Measurements from ENCODE around the gene LNPEP.
"Not testable (repeated sequence)": the region's sequence is repeated elsewhere in the genome, so short reads cannot be mapped to it uniquely, and the experiment has no call there.

LNPEP gene

DNA sequence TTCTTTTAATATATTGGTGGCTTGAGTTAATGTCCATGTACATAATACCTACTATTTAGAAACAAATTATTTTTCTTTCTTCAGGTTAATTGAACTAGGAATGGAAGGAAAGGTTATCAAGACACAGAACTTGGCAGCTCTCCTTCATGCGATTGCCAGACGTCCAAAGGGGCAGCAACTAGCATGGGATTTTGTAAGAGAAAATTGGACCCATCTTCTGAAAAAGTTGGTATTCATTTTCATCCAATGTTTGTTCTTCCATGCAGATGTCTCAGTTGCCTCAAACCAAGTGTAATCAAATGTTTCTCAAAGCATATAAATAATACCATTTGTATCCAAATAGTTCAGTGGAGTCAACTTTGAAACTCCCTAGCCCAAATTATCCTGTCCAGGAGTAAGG lies 22.6 kb upstream of the LNPEP start:
- Histone ChIP-seq H3K36me3 (ENCODE audit: insufficient read depth, low read length) (no peaks in the 10 kb centered on the region), H3K27me3 (ENCODE audit: insufficient read depth, low read length) (no peaks in the 10 kb centered on the region), H3K9me3 (ENCODE audit: low read length) (no peaks in the 10 kb centered on the region), H3K4me3 (ENCODE audit: low read length) (no peak overlapping the region), H3K4me1 (ENCODE audit: insufficient read depth, low read length) (no peaks in the 10 kb centered on the region), H2AFZ (ENCODE audit: low read depth, low read length) (no peak overlapping the region)

- Histone ChIP-seq H3K4me1 (ENCODE audit: insufficient read depth, low read length) (peaks cover 9% of the 10 kb centered on the region), H3K9me3 (ENCODE audit: low read length) (no peaks in the 10 kb centered on the region), H3K27me3 (ENCODE audit: insufficient read depth, low read length) (no peaks in the 10 kb centered on the region), H3K36me3 (ENCODE audit: insufficient read depth, low read length) (no peaks in the 10 kb centered on the region), H3K4me3 (ENCODE audit: low read length) (no peak overlapping the region), H2AFZ (ENCODE audit: low read depth, low read length) (no peak overlapping the region)
Observed at GRCh38 chr5:96919754-96920197, 16.1 kb upstream of the LNPEP start.

DNA sequence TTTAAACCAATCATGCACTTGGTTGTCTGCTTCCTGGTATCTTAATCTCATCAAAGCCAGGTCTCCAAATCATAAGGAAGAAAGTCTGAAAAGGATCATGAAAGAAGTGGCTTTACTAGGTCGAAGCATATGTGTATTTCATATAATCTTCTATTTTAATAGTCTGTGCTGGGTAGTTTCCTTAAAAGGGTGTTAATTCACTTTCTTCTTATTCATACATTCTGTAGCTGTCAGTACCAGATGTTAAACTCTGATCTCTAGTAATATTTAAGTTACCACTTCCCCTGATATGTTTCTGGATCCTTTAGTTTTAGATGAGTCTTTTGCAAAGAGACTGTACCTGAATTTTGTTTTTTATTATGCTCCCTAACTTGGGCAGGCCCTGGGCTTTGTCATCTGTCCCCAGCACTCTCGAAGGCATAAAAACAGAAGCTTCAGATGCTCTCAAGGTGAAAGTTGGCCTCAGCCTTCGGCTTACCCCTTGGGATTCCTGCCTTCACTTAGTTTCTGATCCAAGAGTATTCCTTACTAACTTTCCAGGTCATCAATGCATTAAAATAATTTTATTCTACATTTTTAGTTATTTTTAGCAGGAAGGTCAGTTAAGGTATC lies 15.0 kb upstream of the LNPEP start:
- Histone ChIP-seq H3K27me3 (ENCODE audit: insufficient read depth, low read length) (no peaks in the 10 kb centered on the region), H3K4me3 (ENCODE audit: low read length) (no peak overlapping the region), H2AFZ (ENCODE audit: low read depth, low read length) (no peak overlapping the region), H3K9me3 (ENCODE audit: low read length) (no peaks in the 10 kb centered on the region), H3K4me1 (ENCODE audit: insufficient read depth, low read length) (peaks cover 9% of the 10 kb centered on the region), H3K36me3 (ENCODE audit: insufficient read depth, low read length) (no peaks in the 10 kb centered on the region)

DNA sequence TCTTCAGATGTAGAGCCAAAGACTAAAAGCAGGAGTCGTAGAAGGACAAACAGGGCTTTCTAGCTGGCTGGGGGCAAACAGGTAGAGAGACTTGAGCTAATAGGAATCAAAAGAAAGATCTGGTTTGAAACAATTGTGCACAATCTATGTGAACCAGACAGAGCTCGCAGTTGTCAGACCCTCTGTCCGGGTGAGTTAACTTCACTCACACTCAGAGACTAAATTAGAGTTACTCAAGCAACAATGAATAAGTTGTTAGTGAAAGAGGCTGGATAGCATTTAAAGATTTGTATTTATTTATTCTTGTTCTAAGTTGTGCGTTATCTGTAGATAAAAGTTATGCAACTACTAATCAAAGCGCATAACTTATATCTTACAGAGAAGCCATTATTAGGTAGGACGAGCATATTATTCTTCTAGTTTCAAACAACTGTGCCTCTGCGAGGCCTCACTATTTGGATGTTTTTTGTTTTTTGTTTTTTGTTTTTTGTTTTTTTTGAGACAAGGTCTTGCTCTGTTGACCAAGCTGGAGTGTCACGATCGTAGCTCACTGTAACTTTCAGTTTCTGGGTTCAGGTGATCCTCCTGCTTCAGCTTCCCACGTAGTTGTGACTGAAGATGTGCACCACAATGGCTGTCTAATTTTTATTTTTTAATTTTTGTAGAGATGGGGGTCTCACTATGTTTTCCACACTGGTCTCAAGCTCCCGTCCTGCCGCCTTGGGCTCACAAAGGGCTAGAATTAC lies 13.2 kb upstream of the LNPEP start:
- H3K27me3 ChIP-seq (ENCODE audit: insufficient read depth, low read length): no peaks in the 10 kb centered on the region
- H3K4me3 ChIP-seq (ENCODE audit: low read length): no peak overlapping the region
- no peak overlapping the region for H2AFZ ChIP-seq (ENCODE audit: low read depth, low read length)
- H3K36me3 ChIP-seq (ENCODE audit: insufficient read depth, low read length): no peaks in the 10 kb centered on the region
- H3K4me1 ChIP-seq (ENCODE audit: insufficient read depth, low read length): peaks cover 9% of the 10 kb centered on the region
- H3K9me3 ChIP-seq (ENCODE audit: low read length): no peaks in the 10 kb centered on the region

- Histone ChIP-seq H3K27me3 (ENCODE audit: insufficient read depth, low read length) (no peaks in the 10 kb centered on the region), H3K4me1 (ENCODE audit: insufficient read depth, low read length) (peaks cover 9% of the 10 kb centered on the region), H3K9me3 (ENCODE audit: low read length) (no peaks in the 10 kb centered on the region), H3K36me3 (ENCODE audit: insufficient read depth, low read length) (no peaks in the 10 kb centered on the region), H3K4me3 (ENCODE audit: low read length) (no peak overlapping the region), H2AFZ (ENCODE audit: low read depth, low read length) (no peak overlapping the region)
Observed at GRCh38 chr5:96924016-96924443, 11.8 kb upstream of the LNPEP start.

DNA sequence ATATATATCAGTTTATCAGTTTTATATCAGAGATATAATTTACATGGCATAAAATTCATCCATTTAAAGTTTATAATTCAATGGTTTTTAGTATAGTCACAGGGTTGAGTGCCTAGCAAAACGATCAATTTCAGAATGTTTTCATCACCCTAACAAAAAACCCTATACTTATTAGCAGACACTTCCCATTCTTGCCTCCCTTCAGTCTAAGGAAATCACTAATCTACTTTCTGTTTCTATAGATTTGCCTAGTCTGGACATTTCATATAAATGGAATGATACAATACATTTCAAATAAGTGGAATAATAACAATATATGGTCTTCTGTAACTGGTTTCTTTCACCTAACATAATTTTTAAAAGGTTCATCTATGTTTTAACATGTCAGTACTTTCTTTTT lies 9.6 kb upstream of the LNPEP start:
- Histone ChIP-seq H2AFZ (ENCODE audit: low read depth, low read length) (no peak overlapping the region), H3K27me3 (ENCODE audit: insufficient read depth, low read length) (no peaks in the 10 kb centered on the region), H3K36me3 (ENCODE audit: insufficient read depth, low read length) (no peaks in the 10 kb centered on the region), H3K9me3 (ENCODE audit: low read length) (no peaks in the 10 kb centered on the region), H3K4me1 (ENCODE audit: insufficient read depth, low read length) (peaks cover 9% of the 10 kb centered on the region), H3K4me3 (ENCODE audit: low read length) (no peak overlapping the region)

DNA sequence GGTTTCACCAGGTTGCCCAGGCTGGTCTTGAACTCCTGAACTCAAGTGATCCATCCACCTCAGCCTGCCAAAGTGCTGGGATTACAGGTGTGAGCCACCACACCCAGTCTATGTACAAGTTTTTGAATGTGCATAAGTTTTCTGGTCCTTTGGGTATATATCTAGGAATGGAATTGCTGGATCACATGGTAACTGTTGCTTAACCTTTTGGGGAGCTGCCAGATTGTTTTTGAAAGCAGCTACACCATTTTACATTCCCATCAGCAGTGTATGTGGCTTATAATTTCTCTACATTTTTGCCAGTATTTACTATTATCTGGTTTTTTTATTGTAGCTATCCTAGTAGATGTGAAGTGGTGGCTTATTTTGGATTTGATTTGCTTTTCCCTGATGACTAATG lies 8.9 kb upstream of the LNPEP start:
- H3K9me3 ChIP-seq (ENCODE audit: low read length): no peaks in the 10 kb centered on the region

GRCh38 chr5:96928931-96929708 lies 6.8 kb upstream of the LNPEP start:
- Histone ChIP-seq H2AFZ (ENCODE audit: low read depth, low read length) (no peak overlapping the region), H3K4me3 (ENCODE audit: low read length) (no peak overlapping the region), H3K36me3 (ENCODE audit: insufficient read depth, low read length) (no peaks in the 10 kb centered on the region), H3K27me3 (ENCODE audit: insufficient read depth, low read length) (no peaks in the 10 kb centered on the region), H3K4me1 (ENCODE audit: insufficient read depth, low read length) (peaks cover 14% of the 10 kb centered on the region), H3K9me3 (ENCODE audit: low read length) (no peaks in the 10 kb centered on the region)

More for the DNA sequence above, 8.9 kb upstream of the LNPEP start:
- Histone ChIP-seq H3K36me3 (ENCODE audit: insufficient read depth, low read length) (no peaks in the 10 kb centered on the region), H3K27me3 (ENCODE audit: insufficient read depth, low read length) (no peaks in the 10 kb centered on the region), H3K4me3 (ENCODE audit: low read length) (no peak overlapping the region), H2AFZ (ENCODE audit: low read depth, low read length) (no peak overlapping the region), H3K4me1 (ENCODE audit: insufficient read depth, low read length) (peaks cover 9% of the 10 kb centered on the region)

- Histone ChIP-seq H3K36me3 (ENCODE audit: insufficient read depth, low read length) (no peaks in the 10 kb centered on the region), H3K4me1 (ENCODE audit: insufficient read depth, low read length) (peaks cover 11% of the 10 kb centered on the region), H3K4me3 (ENCODE audit: low read length) (no peak overlapping the region), H2AFZ (ENCODE audit: low read depth, low read length) (no peak overlapping the region), H3K27me3 (ENCODE audit: insufficient read depth, low read length) (no peaks in the 10 kb centered on the region), H3K9me3 (ENCODE audit: low read length) (no peaks in the 10 kb centered on the region)
Observed at GRCh38 chr5:96930058-96930457, 5.8 kb upstream of the LNPEP start.

- peaks cover 11% of the 10 kb centered on the region for H3K4me1 ChIP-seq (ENCODE audit: insufficient read depth, low read length)
- H3K27me3 ChIP-seq (ENCODE audit: insufficient read depth, low read length): no peaks in the 10 kb centered on the region
- H3K9me3 ChIP-seq (ENCODE audit: low read length): no peaks in the 10 kb centered on the region
- no peaks in the 10 kb centered on the region for H3K36me3 ChIP-seq (ENCODE audit: insufficient read depth, low read length)
- no peak overlapping the region for H3K4me3 ChIP-seq (ENCODE audit: low read length)
- no peak overlapping the region for H2AFZ ChIP-seq (ENCODE audit: low read depth, low read length)
Observed at GRCh38 chr5:96930589-96930988, 5.3 kb upstream of the LNPEP start.

DNA sequence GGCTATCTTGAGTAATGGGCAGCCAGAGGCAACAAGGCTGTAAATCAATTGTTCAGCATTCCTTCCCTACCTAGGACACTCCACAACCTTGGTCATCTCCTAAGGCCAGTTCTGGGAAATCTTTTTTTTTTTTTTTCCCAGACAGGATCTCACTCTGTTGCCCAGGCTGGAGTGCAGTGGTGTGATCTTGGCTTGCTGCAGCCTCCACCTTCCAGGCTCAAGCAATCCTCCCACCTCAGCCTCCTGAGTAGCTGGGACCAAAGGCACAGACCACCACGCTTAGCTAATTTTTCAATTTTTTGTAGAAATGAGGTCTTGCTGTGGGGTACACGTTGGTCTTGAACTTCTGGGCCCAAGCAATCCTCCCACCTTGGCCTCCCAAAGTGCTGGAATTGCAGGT lies 4.8 kb upstream of the LNPEP start:
- not testable (repeated sequence) for H3K27me3 ChIP-seq (ENCODE audit: insufficient read depth, low read length); H3K4me3 ChIP-seq (ENCODE audit: low read length); H3K9me3 ChIP-seq (ENCODE audit: low read length); H3K36me3 ChIP-seq (ENCODE audit: insufficient read depth, low read length); H2AFZ ChIP-seq (ENCODE audit: low read depth, low read length)
- peaks cover 11% of the 10 kb centered on the region for H3K4me1 ChIP-seq (ENCODE audit: insufficient read depth, low read length)

DNA sequence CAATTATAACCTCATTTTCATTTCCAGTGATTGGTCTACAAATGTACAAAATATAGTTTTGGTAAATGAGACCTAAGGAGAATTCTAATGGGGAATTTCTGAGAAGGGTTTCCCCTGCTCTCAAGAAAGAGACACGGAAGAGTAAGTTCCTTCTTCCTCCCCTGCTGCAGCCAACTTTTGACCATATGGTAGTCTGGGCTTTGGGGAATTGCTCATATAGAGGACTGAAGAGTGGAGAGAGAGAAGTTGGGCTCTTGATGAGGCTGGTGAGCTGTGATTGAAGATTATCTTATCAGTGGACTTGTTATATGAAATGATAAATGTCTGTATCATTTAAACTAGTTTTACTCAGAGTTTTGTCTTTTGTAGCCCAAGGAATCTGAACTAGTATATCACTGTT lies 4.3 kb upstream of the LNPEP start:
- no peaks in the 10 kb centered on the region for H3K9me3 ChIP-seq (ENCODE audit: low read length)
- no peak overlapping the region for H2AFZ ChIP-seq (ENCODE audit: low read depth, low read length)
- no peaks in the 10 kb centered on the region for H3K27me3 ChIP-seq (ENCODE audit: insufficient read depth, low read length)
- H3K36me3 ChIP-seq (ENCODE audit: insufficient read depth, low read length): no peaks in the 10 kb centered on the region
- peaks cover 12% of the 10 kb centered on the region for H3K4me1 ChIP-seq (ENCODE audit: insufficient read depth, low read length)
- no peak overlapping the region for H3K4me3 ChIP-seq (ENCODE audit: low read length)

DNA sequence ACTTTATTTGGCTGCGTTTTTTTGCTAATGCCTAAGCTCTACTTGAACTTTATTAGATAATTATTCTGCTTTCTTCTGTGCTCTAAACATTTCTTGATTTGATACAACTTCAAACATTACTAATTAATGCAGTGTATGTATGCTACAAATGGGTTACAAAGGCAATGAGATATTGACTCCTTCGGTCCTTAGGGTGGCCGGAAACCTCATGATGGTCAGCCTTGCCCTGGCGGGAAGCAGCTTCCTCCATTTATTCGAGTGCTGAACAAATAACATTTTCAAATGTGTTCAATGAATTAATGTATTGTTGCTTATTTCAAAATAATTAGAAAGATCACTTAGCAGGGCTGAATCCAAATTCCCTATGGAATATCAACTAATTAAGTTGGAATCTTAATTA lies 3.9 kb upstream of the LNPEP start:
- Histone ChIP-seq H3K4me3 (ENCODE audit: low read length) (no peak overlapping the region), H3K36me3 (ENCODE audit: insufficient read depth, low read length) (no peaks in the 10 kb centered on the region), H3K4me1 (ENCODE audit: insufficient read depth, low read length) (peaks cover 16% of the 10 kb centered on the region)

More for the DNA sequence above, 3.9 kb upstream of the LNPEP start:
- H3K27me3 ChIP-seq (ENCODE audit: insufficient read depth, low read length): no peaks in the 10 kb centered on the region
- H3K9me3 ChIP-seq (ENCODE audit: low read length): no peaks in the 10 kb centered on the region
- no peak overlapping the region for H2AFZ ChIP-seq (ENCODE audit: low read depth, low read length)

Measured in neuron (in vitro differentiated cells).